ENCODE measurements around the gene RPL36. TPM values are rescaled to one million over a fixed set of nuclear protein-coding genes. Genes with fewer than 3 reads are reported as not detected.

RPL36 gene
- polyA plus RNA-seq, 2 of the 4 experiments (the other 2 are of a cell fraction) = 368 to 1,385 TPM

DNA sequence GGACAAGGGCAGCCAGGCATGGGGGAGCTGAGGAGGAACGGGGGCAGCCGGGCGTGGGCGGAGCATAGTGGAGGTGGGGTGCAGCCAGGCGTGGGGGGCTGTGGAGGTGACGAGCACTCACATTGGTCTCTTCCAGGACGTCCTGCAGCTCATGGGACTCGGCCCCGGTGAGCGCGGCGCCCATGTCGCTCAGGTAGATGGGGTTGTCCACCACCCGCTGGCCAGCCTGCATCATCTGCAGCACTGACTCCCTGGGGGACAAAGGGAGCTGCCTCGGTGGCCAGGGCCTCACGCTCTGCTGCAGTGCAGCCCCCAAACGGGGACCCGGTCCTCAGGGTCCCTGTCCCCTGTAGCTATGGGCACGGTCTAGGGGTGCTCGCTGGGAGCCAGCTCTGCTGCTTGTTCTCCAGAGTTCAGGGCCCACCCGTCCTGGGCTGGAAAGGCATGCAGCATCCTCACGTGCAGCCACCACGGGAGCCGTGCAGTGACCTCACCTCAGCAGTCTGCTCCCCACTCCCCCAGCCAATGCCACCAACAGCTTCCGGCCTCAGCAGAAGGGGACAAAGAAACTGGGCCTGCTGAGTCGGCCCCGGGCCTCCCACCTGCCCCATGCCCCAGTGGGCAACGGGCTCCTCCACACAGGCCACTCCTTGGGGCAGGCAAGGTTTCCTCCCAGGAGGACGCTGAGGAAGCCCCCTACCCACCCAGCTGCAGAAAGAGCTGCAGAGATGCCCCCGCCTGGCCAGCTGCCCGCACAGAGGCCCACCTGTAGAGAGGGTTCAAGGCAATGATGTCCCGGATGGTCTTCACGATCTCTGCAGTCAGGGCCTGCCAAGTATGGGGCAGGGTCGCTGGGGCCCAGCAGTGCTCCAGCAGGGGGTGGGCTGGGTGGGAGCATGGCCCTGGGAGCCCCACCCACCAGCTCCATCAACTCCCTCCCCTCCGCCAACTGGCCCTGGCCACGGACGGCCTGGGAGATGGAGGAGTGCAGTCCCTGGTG, 17.8 kb downstream of the RPL36 start:
- no peak for ATAC-seq
- Histone ChIP-seq H3K9me3 (no peaks in the 10 kb centered on the region), H3K27ac (no peak overlapping the region), H3K4me3 (no peak overlapping the region), H3K4me2 (no peak overlapping the region), H3K4me1 (0 out of 3 replicates have a peak, but pooled peaks cover 3% of the 10 kb centered on the region)
- ChIA-PET POLR2A (interaction anchor here (1.0 to 1.9 kb wide), 2 partner anchors 9 to 18 kb away, joined by 3 to 5 read pairs; partner anchors contain the start of gene RPL36), CTCF (interaction anchor here (1.1 to 2.3 kb wide), 4 partner anchors 13 to 86 kb away, joined by 4 to 7 read pairs (median 4); partner anchors contain the start of genes CATSPERD and RPL36)
- TF ChIP-seq, protein P1, sequence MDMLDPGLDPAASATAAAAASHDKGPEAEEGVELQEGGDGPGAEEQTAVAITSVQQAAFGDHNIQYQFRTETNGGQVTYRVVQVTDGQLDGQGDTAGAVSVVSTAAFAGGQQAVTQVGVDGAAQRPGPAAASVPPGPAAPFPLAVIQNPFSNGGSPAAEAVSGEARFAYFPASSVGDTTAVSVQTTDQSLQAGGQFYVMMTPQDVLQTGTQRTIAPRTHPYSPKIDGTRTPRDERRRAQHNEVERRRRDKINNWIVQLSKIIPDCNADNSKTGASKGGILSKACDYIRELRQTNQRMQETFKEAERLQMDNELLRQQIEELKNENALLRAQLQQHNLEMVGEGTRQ (IDR thresholded peaks at IDR 0.05) = no peak
- FAIRE-seq = no peak
- WGBS (ENCODE audit: missing lambda C conversion rate) = 95% methylated on average over 14 of the region's 37 CpGs
- DNase-seq (ENCODE audit: low read depth in 1 of 2, low spot score in 1 of 2) = no peak

DNA sequence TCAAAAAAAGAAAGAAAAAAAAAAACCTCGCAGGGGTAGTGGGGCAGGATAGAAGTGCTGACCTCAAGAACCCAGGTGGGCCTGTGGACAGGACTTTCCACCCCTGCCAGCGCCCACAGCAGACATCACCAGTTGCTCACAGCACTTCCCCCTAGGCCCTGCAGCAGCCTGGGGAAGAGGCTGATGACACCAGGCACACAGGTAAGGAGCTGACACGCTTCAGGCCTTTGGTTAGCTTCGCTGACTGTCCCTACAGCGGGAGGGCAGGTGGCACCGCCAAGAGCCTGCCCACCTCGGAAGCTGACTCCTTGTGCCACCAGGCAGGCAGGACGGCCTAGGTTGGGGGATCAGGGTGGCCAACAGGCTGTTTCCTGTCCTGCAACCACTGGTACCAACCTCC, 20.9 kb downstream of the RPL36 start:
- H3K4me2 ChIP-seq = no peak overlapping the region
- POLR2A ChIA-PET = no interaction called here
- 98% methylated on average over 7 of the region's 8 CpGs for WGBS (ENCODE audit: missing lambda C conversion rate)
- no peak for TF ChIP-seq CHD4 (IDR thresholded peaks at IDR 0.05; ENCODE audit: borderline replicate concordance)
- TF ChIP-seq TFCP2L1 (CRISPR knock-in tag; IDR thresholded peaks at IDR 0.05) = no peak
- TF ChIP-seq RCOR1 (IDR thresholded peaks at IDR 0.05; ENCODE audit: low read depth, low read length) = no peak
- no peak for TF ChIP-seq HOXA7 (CRISPR knock-in tag; IDR thresholded peaks at IDR 0.05)
- TF ChIP-seq, protein P2, sequence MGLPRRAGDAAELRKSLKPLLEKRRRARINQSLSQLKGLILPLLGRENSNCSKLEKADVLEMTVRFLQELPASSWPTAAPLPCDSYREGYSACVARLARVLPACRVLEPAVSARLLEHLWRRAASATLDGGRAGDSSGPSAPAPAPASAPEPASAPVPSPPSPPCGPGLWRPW (IDR thresholded peaks at IDR 0.05) = no peak
- TF ChIP-seq PHF8 (IDR thresholded peaks at IDR 0.05; ENCODE audit: borderline replicate concordance, low read depth) = no peak
- TF ChIP-seq HOXB5 (CRISPR knock-in tag; IDR thresholded peaks at IDR 0.05) = no peak
- TF ChIP-seq RFX5 (IDR thresholded peaks at IDR 0.05) = no peak
- no peaks in the 10 kb centered on the region for H3K4me1 ChIP-seq
- no peak overlapping the region for H3K27ac ChIP-seq
- H3K9me3 ChIP-seq = no peaks in the 10 kb centered on the region
- no peak overlapping the region for H3K4me3 ChIP-seq
- DNase-seq (ENCODE audit: low read depth in 1 of 2, low spot score in 1 of 2) (no peak), FAIRE-seq (no peak), ATAC-seq (no peak)
- CTCF ChIA-PET = interaction anchor here (0.9 to 3.1 kb wide), 4 partner anchors 9 to 24 kb away, joined by 5 to 14 read pairs (median 10); partner anchors contain the start of genes CATSPERD, LONP1 and RPL36

DNA sequence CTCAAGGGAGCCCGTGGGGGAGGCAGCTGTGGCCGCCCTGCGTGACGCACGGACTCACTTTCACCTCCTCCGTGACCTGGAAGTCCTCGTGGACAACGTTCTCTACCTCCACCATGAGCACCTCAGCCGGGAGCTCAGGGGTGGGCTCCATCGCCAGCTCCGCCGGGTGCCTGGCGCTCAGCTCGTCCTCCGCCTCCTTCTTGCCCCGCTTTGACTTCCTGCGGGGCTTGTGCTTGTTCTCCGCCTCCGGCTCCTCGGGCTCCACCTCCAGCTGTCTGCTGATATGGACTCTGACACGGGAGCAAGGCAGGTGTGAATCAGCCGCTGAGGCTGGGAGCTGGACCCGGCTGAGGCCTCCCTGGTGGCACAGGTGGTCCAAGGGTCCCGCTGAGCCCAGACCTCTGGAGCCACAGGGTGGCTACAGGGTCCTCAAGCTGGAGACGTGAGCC, 21.6 kb downstream of the RPL36 start:
- H3K4me2 ChIP-seq = no peak overlapping the region
- ChIA-PET POLR2A (interaction anchor here (1.0 kb wide), 1 partner anchor 22 kb away, joined by 3 read pairs; the partner anchor contains the start of gene RPL36), CTCF (interaction anchor here (0.9 to 3.1 kb wide), 4 partner anchors 8 to 25 kb away, joined by 5 to 14 read pairs (median 10); partner anchors contain the start of genes CATSPERD, LONP1 and RPL36)
- TF ChIP-seq HOXA7 (CRISPR knock-in tag; IDR thresholded peaks at IDR 0.05) (no peak), HDAC2 (IDR thresholded peaks at IDR 0.05) (no peak), TP53 (CRISPR knock-in tag; IDR thresholded peaks at IDR 0.05) (no peak), ZC3H11A (IDR thresholded peaks at IDR 0.05) (no peak), FOSB (CRISPR knock-in tag; IDR thresholded peaks at IDR 0.05) (no peak), ESRRA (IDR thresholded peaks at IDR 0.05; ENCODE audit: borderline replicate concordance, low read length) (no peak), NPAS2 (CRISPR knock-in tag; IDR thresholded peaks at IDR 0.05; ENCODE audit: borderline replicate concordance) (no peak), FOSL2 (IDR thresholded peaks at IDR 0.05) (no peak), FOSL2 (CRISPR knock-in tag; IDR thresholded peaks at IDR 0.05) (no peak), PHF8 (IDR thresholded peaks at IDR 0.05; ENCODE audit: borderline replicate concordance, low read depth) (no peak), CHD2 (IDR thresholded peaks at IDR 0.05; ENCODE audit: low read length, partially characterized antibody) (no peak), RAD21 (conservative IDR thresholded peaks at IDR 0.05 in 1 of 2, IDR thresholded peaks at IDR 0.05 in 1 of 2) (no peak), TFCP2L1 (CRISPR knock-in tag; IDR thresholded peaks at IDR 0.05) (no peak)
- TF ChIP-seq, protein P3, sequence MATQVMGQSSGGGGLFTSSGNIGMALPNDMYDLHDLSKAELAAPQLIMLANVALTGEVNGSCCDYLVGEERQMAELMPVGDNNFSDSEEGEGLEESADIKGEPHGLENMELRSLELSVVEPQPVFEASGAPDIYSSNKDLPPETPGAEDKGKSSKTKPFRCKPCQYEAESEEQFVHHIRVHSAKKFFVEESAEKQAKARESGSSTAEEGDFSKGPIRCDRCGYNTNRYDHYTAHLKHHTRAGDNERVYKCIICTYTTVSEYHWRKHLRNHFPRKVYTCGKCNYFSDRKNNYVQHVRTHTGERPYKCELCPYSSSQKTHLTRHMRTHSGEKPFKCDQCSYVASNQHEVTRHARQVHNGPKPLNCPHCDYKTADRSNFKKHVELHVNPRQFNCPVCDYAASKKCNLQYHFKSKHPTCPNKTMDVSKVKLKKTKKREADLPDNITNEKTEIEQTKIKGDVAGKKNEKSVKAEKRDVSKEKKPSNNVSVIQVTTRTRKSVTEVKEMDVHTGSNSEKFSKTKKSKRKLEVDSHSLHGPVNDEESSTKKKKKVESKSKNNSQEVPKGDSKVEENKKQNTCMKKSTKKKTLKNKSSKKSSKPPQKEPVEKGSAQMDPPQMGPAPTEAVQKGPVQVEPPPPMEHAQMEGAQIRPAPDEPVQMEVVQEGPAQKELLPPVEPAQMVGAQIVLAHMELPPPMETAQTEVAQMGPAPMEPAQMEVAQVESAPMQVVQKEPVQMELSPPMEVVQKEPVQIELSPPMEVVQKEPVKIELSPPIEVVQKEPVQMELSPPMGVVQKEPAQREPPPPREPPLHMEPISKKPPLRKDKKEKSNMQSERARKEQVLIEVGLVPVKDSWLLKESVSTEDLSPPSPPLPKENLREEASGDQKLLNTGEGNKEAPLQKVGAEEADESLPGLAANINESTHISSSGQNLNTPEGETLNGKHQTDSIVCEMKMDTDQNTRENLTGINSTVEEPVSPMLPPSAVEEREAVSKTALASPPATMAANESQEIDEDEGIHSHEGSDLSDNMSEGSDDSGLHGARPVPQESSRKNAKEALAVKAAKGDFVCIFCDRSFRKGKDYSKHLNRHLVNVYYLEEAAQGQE (IDR thresholded peaks at IDR 0.05) = no peak
- TF ChIP-seq, protein P4, sequence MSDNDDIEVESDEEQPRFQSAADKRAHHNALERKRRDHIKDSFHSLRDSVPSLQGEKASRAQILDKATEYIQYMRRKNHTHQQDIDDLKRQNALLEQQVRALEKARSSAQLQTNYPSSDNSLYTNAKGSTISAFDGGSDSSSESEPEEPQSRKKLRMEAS (IDR thresholded peaks at IDR 0.05) = no peak
- TF ChIP-seq, protein P5, sequence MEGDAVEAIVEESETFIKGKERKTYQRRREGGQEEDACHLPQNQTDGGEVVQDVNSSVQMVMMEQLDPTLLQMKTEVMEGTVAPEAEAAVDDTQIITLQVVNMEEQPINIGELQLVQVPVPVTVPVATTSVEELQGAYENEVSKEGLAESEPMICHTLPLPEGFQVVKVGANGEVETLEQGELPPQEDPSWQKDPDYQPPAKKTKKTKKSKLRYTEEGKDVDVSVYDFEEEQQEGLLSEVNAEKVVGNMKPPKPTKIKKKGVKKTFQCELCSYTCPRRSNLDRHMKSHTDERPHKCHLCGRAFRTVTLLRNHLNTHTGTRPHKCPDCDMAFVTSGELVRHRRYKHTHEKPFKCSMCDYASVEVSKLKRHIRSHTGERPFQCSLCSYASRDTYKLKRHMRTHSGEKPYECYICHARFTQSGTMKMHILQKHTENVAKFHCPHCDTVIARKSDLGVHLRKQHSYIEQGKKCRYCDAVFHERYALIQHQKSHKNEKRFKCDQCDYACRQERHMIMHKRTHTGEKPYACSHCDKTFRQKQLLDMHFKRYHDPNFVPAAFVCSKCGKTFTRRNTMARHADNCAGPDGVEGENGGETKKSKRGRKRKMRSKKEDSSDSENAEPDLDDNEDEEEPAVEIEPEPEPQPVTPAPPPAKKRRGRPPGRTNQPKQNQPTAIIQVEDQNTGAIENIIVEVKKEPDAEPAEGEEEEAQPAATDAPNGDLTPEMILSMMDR (IDR thresholded peaks at IDR 0.05) = no peak
- H3K4me1 ChIP-seq = no peaks in the 10 kb centered on the region
- WGBS (ENCODE audit: missing lambda C conversion rate) = 95% methylated on average over 25 of the region's 25 CpGs
- DNase-seq (ENCODE audit: low read depth in 1 of 2, low spot score in 1 of 2) (no peak), ATAC-seq (no peak), FAIRE-seq (no peak)
- no peak overlapping the region for H3K27ac ChIP-seq
- no peak overlapping the region for H3K4me3 ChIP-seq
- no peaks in the 10 kb centered on the region for H3K9me3 ChIP-seq
